GM18867 (cell line): ENCODE data around the gene SLC22A4.

Source experiments
- ATAC-seq: cut with Tn5 transposase; IDR thresholded peaks from one replicate; pipeline ENCODE4 v1.9.1; 2021; ENCODE audit warnings: mild to moderate bottlenecking, moderate library complexity; ENCODE audit not compliant: unreplicated experiment

The SLC22A4 gene

DNA sequence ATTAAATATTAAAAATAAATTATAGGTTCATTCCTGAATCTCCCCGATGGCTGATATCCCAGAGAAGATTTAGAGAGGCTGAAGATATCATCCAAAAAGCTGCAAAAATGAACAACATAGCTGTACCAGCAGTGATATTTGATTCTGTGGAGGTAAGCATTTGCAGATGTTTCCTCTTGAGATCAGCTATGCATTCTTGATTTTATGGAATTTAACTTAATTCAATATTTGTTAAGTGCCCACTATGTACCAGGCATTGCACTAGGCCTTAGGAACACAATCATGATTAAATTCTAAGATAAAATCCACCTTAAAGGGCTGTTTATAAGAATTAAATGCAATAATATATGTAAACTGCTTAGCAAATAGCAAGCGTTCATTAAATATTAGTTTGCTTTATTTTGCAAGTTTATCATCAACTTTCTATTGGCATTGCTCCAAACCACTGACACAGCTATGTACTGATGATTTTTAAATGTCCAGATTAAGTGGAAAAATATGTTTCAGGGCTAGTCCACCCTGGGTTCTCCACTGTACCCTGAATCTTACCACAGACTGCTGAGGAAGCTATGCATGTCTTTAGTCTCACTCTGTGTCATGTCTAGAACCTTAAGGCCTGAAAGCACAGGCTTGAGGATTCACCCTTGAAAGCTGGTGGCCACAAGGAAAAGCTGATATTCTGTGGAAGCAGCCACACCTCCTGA lies 33.2 kb downstream of the SLC22A4 start:
- no peak for ATAC-seq

DNA sequence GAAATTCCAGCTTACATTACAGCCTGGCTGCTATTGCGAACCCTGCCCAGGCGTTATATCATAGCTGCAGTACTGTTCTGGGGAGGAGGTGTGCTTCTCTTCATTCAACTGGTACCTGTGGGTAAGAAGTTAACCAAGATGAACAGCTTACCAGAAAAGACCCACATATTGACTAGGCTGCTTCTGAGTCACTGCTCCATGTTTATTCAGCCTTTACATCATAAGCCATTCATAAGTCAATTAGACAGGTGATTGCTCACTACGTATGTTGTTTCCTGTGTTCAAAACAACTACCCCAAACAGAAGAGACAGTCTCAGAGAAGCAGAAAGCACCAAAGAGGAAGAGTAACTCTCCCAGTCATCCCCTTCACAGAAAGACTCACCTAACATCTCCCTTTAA lies 40.6 kb downstream of the SLC22A4 start:
- no peak for ATAC-seq

DNA sequence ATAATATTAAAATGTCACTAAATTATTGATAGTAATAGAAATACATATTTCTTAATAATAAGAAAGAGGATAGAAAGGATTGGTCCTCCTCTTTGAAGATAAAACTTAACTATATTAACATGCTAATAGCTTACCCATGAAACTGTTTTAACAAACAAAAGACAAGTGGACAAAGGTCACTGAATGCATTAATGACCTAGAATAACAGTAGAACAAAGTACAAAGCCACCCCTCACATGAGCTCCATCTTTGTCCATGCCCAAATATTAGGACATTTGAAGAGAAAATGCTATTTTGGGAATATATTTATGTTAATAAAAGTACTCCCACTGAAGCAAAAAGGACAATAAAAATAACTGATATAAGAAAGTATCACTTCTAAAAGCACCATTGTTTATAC lies 41.2 kb downstream of the SLC22A4 start:
- ATAC-seq, result no peak

DNA sequence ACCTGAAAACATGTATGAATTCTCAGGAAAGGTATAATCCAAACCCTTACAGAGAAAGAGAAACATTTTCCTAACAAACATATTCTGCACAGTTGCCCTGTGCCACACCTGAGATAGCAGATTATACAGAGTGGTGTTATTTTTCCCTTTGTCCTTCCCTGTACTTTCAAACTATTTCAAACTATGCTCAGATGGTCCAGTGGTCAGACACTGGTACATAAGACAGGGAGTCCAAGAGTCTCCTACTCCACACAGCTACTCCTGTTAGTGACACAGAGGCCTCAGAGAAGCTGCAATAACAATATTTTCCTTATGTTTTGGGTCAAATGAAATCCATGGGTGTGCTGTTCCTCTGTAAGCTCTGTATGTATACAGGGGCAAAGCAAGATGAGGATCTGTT lies 45.3 kb downstream of the SLC22A4 start:
- no peak for ATAC-seq

DNA sequence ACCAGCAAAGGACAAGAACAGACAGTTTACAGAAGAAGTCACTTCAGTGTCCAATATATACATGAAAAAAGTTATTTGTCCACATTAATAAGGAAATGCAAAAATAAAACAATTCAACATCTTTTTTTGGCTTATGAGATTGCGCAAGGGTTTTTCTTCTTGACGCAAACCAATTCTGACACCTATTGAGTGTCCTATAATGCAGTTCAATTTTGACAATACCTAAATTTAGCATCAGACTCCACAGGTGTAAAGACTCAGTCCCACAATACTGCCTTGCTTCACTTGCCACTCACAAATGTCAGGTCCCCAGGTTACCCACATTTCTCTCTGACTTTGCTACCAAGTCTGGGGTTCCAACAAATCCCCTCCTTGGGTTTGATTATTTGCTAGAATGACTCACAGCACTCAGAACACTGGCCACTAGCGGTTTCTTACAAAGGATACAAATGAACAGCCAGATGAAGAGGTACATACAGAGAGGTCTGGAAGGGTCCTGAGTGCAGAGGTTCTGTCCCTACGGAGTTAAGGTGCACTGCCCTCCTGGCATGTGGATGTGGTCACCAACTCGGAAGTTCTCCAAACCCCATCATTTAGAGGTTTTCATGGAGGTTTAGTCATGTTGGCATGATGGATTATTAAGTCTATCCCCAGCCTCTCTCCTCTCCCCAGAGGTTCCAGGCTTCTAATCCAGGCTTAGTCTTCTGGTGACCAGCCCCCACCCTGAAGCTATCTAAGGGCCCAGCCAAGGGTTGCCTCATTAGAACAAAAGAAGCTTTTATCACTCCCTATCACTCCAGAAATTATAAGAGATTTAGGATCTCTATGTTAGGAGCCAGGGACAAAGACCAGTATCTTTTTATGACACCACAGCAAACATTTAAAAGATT lies 48.3 kb downstream of the SLC22A4 start:
- ATAC-seq, result no peak

DNA sequence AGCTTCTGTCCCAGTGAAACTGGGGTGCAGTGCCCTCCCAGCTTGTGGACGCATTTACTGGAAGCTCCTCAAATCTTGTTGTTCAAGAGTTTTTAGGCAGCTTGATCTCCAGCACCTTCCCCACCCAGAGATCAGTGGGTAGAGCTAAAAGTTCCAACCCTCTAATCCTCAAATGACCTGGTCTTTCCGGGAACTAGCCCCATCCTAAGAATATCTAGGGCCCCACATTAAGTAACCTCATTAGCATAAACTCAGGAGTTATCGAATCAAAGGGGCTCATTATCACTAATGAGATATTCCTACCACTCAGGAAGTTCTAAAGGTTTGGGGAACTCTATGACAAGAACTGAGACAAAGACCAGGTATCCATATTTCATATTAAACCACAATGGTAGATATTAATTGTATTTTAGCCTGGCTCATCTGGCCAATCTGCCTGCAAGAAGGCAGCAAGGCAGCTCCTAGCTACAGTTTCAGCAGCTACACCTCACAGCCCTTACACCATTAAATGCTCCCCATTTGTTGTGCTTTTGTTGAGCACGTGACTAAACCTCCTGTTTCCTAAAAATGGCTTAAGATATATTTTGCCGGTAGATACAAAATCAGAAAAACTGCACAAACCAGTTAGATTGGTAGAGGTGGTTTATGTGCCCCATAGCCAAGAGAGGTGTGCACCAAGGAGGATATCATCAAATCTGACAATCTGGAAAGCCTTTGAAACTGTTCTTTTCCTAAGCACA lies 50.8 kb downstream of the SLC22A4 start:
- no peak for ATAC-seq

DNA sequence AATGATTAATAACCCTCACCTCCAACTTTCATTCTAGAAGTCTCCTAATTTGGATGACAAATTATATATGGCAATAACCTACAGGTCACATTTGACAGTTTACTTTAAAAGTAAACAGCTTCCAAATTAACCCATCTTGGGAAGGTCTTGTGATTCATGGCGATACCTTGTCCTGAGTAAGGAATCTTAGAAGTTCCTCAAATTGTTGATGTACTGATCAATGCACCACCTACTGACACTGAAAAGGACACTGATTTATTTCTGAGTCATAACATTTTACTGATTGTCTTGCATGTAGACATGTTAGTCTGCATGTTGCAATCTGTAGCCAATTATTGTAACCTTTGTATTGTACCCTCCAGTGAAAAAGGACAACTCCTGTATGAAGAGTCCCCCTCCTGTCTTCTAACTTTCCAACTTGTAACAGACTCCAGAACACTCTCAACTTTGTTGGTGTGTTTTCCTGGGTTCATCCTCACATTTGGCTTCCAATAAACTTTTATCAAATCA lies 59.3 kb downstream of the SLC22A4 start:
- no peak for ATAC-seq

DNA sequence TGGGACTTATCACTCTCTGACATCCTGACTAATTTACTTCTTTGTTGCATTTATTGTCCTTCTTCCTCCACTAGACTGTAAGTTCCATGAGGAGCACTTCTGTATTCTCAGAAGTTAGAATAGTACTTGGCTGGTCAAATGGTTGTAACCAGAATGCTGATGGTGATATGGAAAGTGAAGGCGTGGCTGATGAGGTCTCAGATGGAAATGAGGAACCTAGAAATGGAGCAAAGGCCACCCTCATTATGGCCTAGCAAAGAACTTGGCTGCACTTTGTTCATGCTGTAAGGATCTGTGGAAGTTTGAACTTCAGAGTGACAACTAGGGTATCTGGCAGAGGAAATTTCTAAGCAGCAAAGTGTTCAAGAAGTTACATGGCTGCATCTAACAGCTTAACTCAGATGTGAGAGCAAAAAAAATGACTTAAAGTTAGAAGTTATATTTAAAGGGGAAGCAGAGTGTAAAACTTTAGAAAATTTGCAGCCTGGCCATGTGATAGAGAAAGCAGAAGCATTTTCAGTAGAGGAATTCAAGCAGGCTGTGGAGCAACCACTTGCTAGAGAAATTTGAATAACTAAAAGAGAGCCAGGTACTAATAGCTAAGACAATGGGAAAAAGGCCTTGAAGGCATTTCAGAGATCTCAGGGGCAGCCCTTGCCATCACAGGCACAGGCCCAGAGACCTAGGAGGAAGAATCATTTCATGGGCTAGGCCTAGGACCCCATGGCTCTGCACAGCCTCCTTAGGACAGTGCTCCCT lies 60.4 kb downstream of the SLC22A4 start:
- no peak for ATAC-seq

DNA sequence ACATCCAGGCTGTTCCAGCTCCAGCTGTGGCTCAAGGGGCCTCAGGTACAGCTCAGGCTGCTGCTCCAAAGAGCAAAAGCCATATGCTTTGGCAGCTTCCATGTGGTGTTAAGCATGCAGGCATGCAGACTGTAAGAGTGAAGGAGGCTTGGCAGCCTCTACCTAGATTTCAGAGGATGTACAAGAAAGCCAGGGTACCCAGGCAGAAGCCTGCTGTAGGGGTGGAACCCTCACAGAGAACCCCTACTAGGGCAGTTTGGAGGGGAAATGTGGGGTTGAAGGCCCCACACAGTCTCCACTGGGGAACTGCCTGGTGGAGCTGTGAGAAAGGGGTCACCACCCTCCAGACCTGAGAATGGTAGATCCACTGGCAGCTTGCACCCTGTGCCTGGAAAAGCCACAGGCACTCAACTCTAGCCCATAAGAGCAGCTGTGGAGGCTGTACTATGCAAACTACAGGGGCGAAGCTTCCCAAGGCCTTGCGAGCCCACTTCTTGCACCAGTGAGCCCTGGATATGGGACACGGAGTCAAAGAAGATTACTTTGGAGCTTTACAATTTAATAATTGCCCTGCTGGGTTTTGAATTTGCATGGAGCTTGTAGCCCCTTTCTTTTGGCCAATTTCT lies 61.1 kb downstream of the SLC22A4 start:
- ATAC-seq, result no peak

DNA sequence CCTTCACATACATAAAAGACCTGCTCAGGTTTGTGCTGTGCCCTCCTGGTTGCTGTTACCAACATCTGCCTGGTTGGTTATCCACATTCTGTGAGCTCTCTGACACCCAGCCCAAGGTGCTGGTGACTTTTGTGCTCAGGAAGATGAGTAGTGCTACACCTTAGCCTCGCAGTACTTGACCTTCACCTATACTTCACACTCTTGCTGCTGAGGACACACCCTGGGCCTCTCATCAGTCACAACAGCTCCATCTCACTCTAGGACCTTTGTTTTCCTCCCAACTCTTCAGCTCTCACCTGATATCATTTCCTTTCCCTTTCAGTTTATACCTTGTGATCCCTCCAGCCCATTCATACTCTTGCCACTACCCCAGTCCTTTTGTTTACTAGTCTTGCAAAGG lies 64.6 kb downstream of the SLC22A4 start:
- no peak for ATAC-seq

DNA sequence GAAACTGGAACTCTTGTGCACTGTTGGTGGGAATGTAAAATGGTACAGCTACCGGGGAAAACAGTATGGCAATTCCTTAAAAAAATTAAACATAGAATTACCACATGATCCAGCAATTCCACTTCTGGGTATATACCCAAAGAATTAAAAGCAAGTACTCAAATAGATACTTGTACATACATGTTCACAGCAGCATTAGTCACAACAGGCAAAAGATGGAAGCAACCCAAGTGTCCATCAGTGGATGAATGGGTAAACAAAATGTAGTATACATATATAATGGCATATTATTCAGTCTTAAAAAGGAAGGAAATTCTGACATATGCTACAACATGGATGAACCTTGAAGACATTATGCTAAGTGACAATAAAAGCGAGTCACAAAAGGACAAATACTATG lies 67.9 kb downstream of the SLC22A4 start:
- no peak for ATAC-seq

DNA sequence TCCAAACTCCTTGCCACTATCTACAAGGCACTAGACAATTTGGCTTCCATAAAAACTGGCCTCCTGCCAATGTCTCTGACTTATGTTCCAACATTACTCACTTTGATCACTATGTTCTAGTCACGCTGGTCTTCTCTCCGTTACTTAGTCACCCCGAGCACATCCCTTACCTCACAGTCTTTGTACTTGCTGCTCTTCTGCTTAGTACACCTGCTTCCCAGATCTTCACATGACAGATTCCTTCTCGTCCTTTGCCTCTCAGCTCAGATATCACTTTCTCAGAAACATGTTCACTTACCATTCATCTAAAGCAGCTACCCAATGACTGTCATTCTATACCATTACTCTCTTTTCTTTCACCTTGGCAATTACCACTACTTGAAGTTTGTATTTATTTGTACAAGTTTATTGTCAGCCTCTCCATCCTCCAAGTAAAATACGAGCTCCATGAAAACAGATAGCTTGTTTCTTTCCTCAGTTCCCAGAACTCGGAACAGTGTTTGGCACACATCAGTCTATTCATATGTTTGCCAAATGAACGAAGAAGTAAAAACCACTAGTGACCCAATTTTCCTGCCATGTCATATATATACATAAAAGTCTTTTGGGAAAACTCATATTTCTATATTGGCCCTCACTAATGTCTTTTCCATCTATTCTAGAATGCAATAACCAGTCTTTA lies 69.4 kb downstream of the SLC22A4 start:
- ATAC-seq, result no peak

DNA sequence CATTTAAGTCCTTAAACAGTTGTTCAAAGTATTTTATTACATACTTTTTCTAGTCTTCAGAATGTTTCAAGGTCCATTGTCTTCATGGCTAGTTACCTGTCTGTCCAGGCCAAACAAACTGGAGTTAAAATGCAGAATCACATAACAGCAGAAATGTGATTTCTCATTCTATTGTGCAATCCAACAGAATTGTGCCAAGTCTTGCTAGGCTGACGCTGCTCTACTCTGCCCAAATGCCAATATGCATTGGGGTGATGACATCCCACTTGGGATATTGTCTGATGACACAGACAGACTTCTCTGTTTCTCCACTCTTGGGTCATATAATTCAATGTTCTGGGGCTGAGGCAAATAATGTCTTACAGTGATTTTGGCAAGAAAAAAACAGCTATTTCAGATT lies 70.1 kb downstream of the SLC22A4 start:
- ATAC-seq, result no peak

DNA sequence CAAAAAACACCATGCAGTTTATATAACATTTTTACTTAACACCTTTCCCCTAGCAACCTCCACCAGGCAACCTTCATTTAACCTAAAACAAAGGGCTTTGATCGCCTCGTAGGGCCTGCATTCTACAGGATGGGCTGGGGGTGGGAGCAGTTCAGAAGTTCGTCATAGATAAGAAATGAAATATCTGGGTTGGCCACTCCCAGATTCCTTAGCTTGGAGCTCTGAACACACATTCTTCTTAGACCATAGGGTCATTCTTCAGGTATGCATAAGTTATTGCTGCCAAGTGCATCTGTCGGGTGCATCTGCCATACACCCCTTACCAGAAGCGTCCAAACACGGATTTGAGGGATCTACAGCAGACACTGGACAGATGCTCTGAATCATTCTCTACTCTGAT lies 71.0 kb downstream of the SLC22A4 start:
- ATAC-seq, result no peak

DNA sequence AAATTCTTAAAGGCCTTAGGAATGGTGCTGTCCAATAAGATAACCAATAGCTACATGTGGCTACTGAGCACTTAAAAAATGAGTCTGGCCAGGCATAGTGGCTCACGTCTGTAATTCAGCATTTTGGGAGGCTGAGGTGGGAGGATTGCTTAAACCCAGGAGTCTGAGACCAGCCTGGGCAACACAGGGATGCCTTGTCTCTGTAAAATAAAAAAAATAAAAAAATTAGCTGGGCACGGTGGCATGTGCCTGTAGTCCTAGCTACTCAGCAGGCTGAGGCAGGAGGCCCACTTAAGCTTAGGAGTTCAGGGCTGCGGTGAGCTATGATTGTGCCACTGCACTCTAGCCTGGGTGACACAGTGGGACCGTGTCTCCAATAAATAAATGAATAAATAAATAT lies 74.0 kb downstream of the SLC22A4 start:
- no peak for ATAC-seq

DNA sequence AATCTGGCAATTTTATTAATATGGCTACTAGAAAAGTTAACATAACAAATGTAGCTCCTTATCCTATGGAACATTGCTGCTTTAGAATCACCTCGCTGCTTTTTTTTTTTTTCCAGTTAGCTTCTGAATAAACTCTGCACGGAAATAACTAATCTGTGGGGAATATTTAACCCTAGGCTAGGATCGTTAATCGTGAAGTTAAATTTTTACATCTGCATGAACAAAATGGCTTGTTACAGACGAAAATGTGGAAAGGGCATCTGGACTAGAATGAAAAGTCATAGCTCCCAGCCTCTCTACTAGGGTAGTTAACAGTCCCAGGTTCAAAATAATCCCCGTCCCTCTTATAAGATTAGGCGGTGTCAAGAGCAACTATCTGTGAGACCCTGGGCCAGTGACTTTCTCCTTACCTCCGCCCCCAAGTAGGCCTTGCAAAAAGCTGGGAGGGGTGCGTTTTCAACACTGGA lies 74.8 kb downstream of the SLC22A4 start:
- no peak for ATAC-seq

DNA sequence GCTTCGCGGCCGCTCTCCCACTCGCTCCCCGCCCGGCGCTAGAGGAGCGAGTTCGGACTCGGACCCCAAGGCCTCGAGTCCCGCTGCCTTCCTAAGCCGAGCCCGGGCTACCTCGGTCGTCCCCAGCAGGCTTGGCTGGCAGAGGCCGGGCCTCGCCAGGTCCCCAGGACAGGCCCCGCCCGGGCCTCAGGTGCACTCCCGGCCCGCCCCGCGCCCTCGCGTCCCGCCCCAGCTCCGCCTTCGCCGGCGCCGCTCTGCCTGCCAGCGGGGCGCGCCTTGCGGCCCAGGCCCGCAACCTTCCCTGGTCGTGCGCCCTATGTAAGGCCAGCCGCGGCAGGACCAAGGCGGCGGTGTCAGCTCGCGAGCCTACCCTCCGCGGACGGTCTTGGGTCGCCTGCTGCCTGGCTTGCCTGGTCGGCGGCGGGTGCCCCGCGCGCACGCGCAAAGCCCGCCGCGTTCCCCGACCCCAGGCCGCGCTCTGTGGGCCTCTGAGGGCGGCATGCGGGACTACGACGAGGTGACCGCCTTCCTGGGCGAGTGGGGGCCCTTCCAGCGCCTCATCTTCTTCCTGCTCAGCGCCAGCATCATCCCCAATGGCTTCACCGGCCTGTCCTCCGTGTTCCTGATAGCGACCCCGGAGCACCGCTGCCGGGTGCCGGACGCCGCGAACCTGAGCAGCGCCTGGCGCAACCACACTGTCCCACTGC lies 75.4 kb downstream of the SLC22A4 start, which contains the start of gene SLC22A5:
Gene SLC22A5, plus strand, starts transcription at position 237 of the 707 bp plus-strand sequence. Its CDS starts 263 bp downstream, at position 500.
- ATAC-seq, result peak; percentile 93

DNA sequence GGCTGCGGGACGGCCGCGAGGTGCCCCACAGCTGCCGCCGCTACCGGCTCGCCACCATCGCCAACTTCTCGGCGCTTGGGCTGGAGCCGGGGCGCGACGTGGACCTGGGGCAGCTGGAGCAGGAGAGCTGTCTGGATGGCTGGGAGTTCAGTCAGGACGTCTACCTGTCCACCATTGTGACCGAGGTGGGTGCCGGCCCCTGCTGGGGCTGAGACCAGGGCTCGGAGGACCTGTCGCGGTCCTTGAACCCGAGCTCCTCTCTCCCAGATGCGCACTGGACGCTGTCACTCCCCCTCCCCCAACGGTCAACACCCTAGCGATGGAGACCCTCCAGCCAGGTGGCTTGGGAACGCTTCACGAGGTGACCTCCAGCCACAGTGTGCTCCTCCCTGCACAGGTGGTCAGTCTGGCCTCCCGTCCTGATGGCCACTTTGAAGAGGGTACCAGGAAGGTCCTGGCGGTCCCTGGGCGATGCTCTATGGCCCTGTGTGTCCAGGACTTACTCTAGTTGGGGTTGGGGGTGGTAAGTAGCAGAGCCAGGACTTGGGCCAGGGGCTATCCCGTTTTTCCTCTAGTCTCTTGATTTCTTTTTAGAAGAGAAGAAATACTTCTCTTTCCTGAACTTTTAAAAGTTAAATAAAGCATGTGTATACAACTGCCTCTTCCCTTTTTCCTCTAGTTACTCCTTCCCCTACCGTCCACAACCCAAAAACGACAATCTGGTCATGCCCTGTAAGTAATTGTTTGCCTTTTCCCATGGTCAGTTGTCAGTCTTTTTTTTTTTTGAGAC lies 76.2 kb downstream of the SLC22A4 start:
- ATAC-seq, result no peak
